Measurements from ENCODE around the gene PLEKHM3.

PLEKHM3 gene, protein sequence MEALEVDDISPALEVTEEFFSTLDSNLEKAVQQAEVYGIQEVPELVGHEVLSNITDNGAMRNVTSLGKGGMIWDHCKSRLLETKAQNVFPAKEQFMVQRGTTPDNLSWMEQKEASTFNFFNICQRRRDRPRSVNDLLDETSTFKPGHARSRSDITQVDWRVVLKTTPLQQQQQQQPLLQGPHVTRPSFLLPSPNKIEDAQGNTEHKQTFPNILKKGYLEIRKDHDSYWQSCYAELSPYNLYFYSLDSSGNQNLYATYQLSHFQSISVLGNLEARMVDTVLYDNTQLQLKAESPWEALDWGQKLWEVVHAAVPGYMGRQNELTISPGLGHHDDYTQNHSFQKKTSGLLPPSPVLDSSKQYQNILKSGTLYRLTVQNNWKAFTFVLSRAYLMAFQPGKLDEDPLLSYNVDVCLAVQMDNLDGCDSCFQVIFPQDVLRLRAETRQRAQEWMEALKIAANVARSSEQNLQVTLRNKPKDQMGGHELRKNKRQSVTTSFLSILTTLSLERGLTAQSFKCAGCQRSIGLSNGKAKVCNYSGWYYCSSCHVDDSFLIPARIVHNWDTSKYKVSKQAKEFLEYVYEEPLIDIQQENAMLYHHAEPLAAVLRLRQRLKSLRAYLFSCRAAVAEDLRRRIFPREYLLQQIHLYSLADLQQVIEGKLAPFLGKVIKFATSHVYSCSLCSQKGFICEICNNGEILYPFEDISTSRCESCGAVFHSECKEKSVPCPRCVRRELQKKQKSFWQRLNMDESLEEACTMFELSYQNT

DNA sequence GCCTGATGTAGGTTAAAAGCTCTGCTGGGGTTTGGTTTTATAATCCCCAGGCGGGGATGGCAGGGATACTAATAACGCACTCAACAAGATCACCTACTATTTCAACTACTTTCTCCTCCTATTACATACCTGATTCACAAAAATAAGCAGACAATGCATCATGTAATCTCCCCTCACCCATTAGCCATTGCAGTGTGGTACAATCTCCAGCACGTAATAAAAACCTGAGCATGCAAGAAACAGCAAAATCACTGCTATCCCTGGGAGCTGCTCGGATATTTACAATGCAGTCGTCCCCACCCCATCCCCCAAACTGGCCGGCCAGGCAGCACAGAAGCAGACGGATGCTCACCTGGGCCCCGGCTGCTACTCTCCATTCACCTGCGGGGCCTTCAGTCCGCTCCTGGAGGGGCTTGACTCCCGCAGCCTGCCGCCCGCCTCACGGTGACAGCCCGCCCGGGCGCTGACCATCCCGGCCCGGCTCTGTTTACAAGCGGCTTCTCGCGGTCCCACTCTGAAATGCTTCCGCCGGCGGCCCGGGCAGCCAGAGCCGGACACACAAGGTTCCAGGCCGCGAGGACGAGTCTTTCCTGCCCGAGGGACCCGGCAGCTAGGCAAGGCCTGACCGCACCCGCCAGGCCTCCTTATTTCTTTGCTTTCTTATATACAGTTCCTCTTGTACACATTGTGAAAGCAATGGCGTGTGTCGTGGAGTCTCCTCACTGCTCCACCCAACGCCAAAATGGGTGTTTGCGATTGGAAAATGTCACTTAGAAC, at the start of gene PLEKHM3:
Gene PLEKHM3, minus strand, starts transcription at position 491 of the 777 bp plus-strand sequence. CDS start 23,888 bp downstream, outside the sequence.
- DNase-seq: peak; percentile 67

- no peak for DNase-seq
These were observed 49.5 kb upstream of the PLEKHM3 start for GRCh38 chr2:208074610-208075356.

GRCh38 chr2:208072250-208072892, 47.0 kb upstream of the PLEKHM3 start:
- peak; percentile 16 for DNase-seq

- no peak for DNase-seq
These were observed 43.9 kb upstream of the PLEKHM3 start for GRCh38 chr2:208069186-208069585.

DNA sequence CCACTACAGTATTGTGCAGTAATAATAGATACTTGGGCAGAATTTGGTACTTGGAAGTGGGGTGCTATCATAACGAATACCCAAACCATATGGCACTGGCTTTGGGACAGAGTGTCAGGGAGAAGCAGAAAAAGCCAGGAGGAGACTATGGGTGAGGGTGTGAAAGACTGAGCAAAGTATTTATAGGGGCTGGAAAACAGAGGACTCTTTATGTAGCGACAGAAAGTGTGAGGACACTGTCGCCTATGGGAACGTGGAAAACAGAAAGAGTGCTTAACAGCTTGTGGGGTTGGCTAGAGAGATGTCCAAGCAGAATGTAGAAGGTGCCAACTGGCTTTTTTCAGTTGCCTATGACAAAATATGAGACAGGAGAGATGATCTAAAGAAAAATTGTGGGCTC, 40.7 kb upstream of the PLEKHM3 start:
- no peak for DNase-seq

GRCh38 chr2:208065476-208065875, 40.1 kb upstream of the PLEKHM3 start:
- no peak for DNase-seq

GRCh38 chr2:208064220-208064961, 39.1 kb upstream of the PLEKHM3 start:
- no peak for DNase-seq

GRCh38 chr2:208062961-208063360, 37.6 kb upstream of the PLEKHM3 start:
- DNase-seq: no peak

DNA sequence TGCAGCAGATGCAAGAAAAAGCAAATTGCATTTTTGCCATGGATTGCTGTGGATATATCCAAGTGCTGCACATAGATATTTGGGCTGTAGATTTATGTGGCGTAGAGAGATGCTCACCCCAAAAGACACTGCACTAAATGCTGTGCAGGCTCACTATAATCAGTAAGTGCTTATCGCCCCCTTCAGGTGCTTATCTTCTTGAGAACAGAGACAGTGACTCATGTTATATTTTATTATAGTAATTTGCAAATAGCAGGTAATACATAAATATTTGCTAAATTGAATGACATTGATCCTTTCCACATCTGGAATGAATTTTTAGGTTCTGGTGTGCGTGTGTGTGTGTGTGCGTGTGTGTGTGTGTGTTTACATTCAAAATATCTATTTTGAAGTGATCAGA, 36.8 kb upstream of the PLEKHM3 start:
- DNase-seq: no peak

DNA sequence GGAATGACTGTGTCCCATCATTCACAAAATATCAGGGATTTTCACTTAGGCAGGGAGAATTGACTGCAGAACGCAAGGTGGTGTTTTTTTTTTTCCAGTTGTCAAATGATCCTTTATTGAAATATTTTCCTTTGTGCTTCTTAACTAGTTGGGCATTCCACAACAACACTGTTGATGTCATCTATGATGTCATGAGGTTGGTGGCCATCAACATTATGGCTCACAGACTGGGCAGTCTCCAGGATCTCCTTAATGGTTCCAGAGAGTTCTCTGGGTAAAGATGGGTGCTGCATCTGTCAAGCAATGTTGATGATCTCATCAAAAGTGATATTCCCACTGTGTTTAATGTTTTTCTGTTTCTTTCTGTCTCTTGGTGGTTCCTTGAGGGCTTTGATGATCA, 31.8 kb upstream of the PLEKHM3 start:
- no peak for DNase-seq

GRCh38 chr2:208049441-208049840, 24.1 kb upstream of the PLEKHM3 start:
- DNase-seq: no peak

DNA sequence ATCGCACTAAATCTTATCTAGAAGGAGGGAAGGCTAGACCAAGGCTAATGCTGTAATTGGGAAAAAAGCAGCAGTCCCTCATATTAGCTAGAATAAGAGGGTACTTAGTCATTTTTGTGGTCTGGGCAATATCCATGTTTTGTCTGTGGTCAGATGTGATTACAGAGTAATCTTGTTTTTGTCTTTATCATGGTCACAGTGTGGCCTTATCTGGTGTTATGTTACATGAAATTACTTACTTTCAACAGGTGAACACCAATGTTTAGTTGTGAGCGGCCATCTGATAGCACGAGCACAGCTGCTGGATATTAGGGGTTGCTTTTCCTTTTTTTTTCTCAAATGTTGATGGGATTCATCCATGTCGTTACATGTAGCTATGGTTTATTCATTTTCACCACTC, 23.7 kb upstream of the PLEKHM3 start:
- no peak for DNase-seq

GRCh38 chr2:208047840-208048239, 22.5 kb upstream of the PLEKHM3 start:
- no peak for DNase-seq

DNA sequence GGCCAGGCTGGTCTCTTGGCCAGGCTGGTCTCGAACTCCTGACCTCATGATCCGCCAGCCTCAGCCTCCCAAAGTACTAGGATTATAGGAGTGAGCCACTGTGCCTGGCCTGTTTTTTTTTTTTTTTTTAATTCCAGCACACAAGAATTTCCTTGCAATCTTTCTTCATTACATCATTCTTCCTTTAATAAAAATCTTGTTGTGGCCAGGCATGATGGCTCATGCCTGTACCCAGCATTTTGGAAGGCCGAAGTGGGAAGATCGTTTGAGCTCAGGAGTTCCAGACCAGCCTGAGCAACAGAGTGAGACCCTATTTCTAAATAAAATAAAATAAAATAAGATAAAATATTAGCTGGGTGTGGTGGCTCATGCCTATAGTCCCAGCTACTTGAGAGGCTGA, 21.4 kb upstream of the PLEKHM3 start:
- DNase-seq: no peak

GRCh38 chr2:208042450-208042849, 17.1 kb upstream of the PLEKHM3 start:
- DNase-seq: no peak

DNA sequence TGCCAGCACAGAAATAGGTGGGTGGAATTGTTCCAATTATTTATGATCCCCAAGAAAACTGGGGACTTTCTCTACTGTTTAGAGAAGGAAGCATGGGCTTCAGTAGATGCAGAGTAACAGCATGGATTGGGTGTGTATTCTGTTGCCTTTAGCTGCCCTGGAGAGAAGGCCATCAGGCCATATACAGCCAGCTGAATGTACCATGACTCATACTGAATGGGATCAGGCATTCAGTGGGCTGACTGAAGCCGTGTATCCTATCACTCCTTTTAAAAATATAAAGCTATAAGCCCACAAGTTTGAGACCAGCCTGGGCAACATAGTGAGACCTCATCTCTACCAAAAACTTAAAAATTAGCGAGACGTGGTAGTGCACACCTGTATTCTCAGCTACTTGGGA, 16.7 kb upstream of the PLEKHM3 start:
- DNase-seq: no peak

- DNase-seq: peak; percentile 8
These were observed 15.2 kb upstream of the PLEKHM3 start for GRCh38 chr2:208040199-208041171.

- DNase-seq: no peak
These were observed 14.2 kb upstream of the PLEKHM3 start for GRCh38 chr2:208039376-208040110.
